Fibroblast of skin of right quadriceps (primary cell): ENCODE results near the gene PYGB.
"Not testable (repeated sequence)": the region's sequence is repeated elsewhere in the genome, so short reads cannot be mapped to it uniquely, and the experiment has no call there.

Experiments used
- DNase-seq: peaks from one replicate; pipeline ENCODE4 v3.0.0-alpha.2; 2013

The PYGB gene

GRCh38 chr20:25249198-25249931 is 1.5 kb downstream of the PYGB start:
- no peak for DNase-seq

GRCh38 chr20:25250508-25250907 is 2.6 kb downstream of the PYGB start:
- no peak for DNase-seq

GRCh38 chr20:25251019-25251418 is 3.1 kb downstream of the PYGB start:
- no peak for DNase-seq

GRCh38 chr20:25251558-25251957 is 3.7 kb downstream of the PYGB start:
- no peak for DNase-seq

GRCh38 chr20:25252230-25252651 is 4.4 kb downstream of the PYGB start:
- DNase-seq = no peak

- no peak for DNase-seq
Observed at GRCh38 chr20:25252686-25253421, 5.0 kb downstream of the PYGB start.

- DNase-seq = no peak
Observed at GRCh38 chr20:25253606-25254275, 5.9 kb downstream of the PYGB start.

- no peak for DNase-seq
Observed at GRCh38 chr20:25254571-25254970, 6.7 kb downstream of the PYGB start.

- no peak for DNase-seq
Observed at GRCh38 chr20:25254986-25255680, 7.2 kb downstream of the PYGB start.

GRCh38 chr20:25256226-25256859 is 8.5 kb downstream of the PYGB start:
- no peak for DNase-seq

- no peak for DNase-seq
Observed at GRCh38 chr20:25257130-25257529, 9.2 kb downstream of the PYGB start.

- DNase-seq = no peak
Observed at GRCh38 chr20:25257756-25258475, 10.0 kb downstream of the PYGB start.

GRCh38 chr20:25258476-25258805 is 10.6 kb downstream of the PYGB start:
- no peak for DNase-seq

- no peak for DNase-seq
Observed at GRCh38 chr20:25258828-25259227, 10.9 kb downstream of the PYGB start.

GRCh38 chr20:25259358-25259757 is 11.5 kb downstream of the PYGB start:
- no peak for DNase-seq

- no peak for DNase-seq
Observed at GRCh38 chr20:25259788-25260254, 11.9 kb downstream of the PYGB start.

- DNase-seq = not testable (repeated sequence)
Observed at GRCh38 chr20:25260770-25261437, 13.0 kb downstream of the PYGB start.

- DNase-seq = no peak
Observed at GRCh38 chr20:25269057-25269832, 21.4 kb downstream of the PYGB start.

GRCh38 chr20:25269833-25270170 is 21.9 kb downstream of the PYGB start:
- no peak for DNase-seq

- DNase-seq = no peak
Observed at GRCh38 chr20:25270829-25271251, 23.0 kb downstream of the PYGB start.
